IgD-negative memory B cell (primary cell): Measurements from ENCODE around the gene PAGR1. TPM values are rescaled to one million over a fixed set of nuclear protein-coding genes. Genes with fewer than 3 reads are reported as not detected.

Source experiments
- H3K27ac Mint-ChIP-seq, 3 donors: one replicate each; pipeline ENCODE4 v1.8.0; 2020 to 2022; ENCODE audit warnings: mild to moderate bottlenecking in 3 of 3, mixed read lengths in 3 of 3, moderate library complexity in 1 of 3
- H3K27me3 Mint-ChIP-seq: one replicate; pipeline ENCODE4 v1.8.0; 2021; ENCODE audit warnings: mixed read lengths
- H3K36me3 Mint-ChIP-seq: one replicate; pipeline ENCODE4 v1.8.0; 2020; ENCODE audit warnings: mild to moderate bottlenecking, mixed read lengths
- H3K4me1 Mint-ChIP-seq, 3 donors: one replicate each; pipeline ENCODE4 v1.8.0; 2020 to 2022; ENCODE audit warnings: mixed read lengths in 3 of 3, mild to moderate bottlenecking in 1 of 3
- H3K4me3 Mint-ChIP-seq, 4 donors: one replicate each; pipeline ENCODE4 v1.8.0; 2020 to 2022; ENCODE audit warnings: mild to moderate bottlenecking in 4 of 4, mixed read lengths in 4 of 4, moderate library complexity in 3 of 4
- H3K9me3 Mint-ChIP-seq, 3 donors: one replicate each; pipeline ENCODE4 v1.8.0; 2020 to 2021; ENCODE audit warnings: mixed read lengths in 3 of 3, mild to moderate bottlenecking in 1 of 3
- polyA plus RNA-seq: library from polyadenylated mRNA; unstranded; fragments of 300-500 nt; fragmentation: Illumina TruSeq; gene quantifications from one replicate; pipeline ENCODE4 v1.2.3, GENCODE V29; 2021

Gene PAGR1
- polyA plus RNA-seq, 1 donor from 2014 or later = 59.6 TPM

- Mint-ChIP-seq H3K4me3 (peak overlapping the region; percentile 86 to 99 (median 94)), H3K9me3 (no peaks in the 10 kb centered on the region), H3K36me3 (peaks cover 5% of the 10 kb centered on the region), H3K4me1 (peaks cover 25 to 49% (median 39%) of the 10 kb centered on the region in 3 donors), H3K27ac (peak overlapping the region in 1 of 3 donors; percentile 85), H3K27me3 (peaks cover 3% of the 10 kb centered on the region)
Observed at GRCh38 chr16:29814592-29814991, 1.4 kb upstream of the PAGR1 start.

- peaks cover 5% of the 10 kb centered on the region for H3K36me3 Mint-ChIP-seq
- H3K27me3 Mint-ChIP-seq = peaks cover 3% of the 10 kb centered on the region
- peaks cover 31 to 52% (median 41%) of the 10 kb centered on the region in 3 donors for H3K4me1 Mint-ChIP-seq
- no peaks in the 10 kb centered on the region for H3K9me3 Mint-ChIP-seq
- peak overlapping the region; percentile 89 to 99 (median 98) for H3K4me3 Mint-ChIP-seq
- peak overlapping the region; percentile 85 to 99 (median 95) for H3K27ac Mint-ChIP-seq
Observed at GRCh38 chr16:29815032-29815721, 775 bp upstream of the PAGR1 start.

- Mint-ChIP-seq H3K4me1 (peaks cover 35 to 42% (median 40%) of the 10 kb centered on the region in 3 donors), H3K9me3 (no peaks in the 10 kb centered on the region), H3K27ac (peak overlapping the region; percentile 89 to 99 (median 95)), H3K27me3 (peaks cover 2% of the 10 kb centered on the region), H3K4me3 (peak overlapping the region; percentile 89 to 99 (median 98)), H3K36me3 (peaks cover 5% of the 10 kb centered on the region)
Observed at GRCh38 chr16:29816694-29817441, 916 bp downstream of the PAGR1 start.

- Mint-ChIP-seq H3K4me3 (peak overlapping the region; percentile 1 to 93 (median 88)), H3K9me3 (no peaks in the 10 kb centered on the region), H3K27me3 (peaks cover 2% of the 10 kb centered on the region), H3K27ac (peak overlapping the region in 2 of 3 donors; percentile 17 to 70), H3K36me3 (peaks cover 5% of the 10 kb centered on the region), H3K4me1 (peaks cover 37 to 40% (median 40%) of the 10 kb centered on the region in 3 donors)
Observed at GRCh38 chr16:29818082-29818481, 2.1 kb downstream of the PAGR1 start.

- H3K4me3 Mint-ChIP-seq = peak overlapping the region; percentile 92 to 98 (median 94)
- H3K36me3 Mint-ChIP-seq = peaks cover 5% of the 10 kb centered on the region
- peaks cover 2% of the 10 kb centered on the region for H3K27me3 Mint-ChIP-seq
- H3K4me1 Mint-ChIP-seq = peaks cover 37 to 40% (median 40%) of the 10 kb centered on the region in 3 donors
- peak overlapping the region in 1 of 3 donors; percentile 88 for H3K27ac Mint-ChIP-seq
- no peaks in the 10 kb centered on the region for H3K9me3 Mint-ChIP-seq
Observed at GRCh38 chr16:29819506-29819905, 3.6 kb downstream of the PAGR1 start.

GRCh38 chr16:29820271-29820701, 4.3 kb downstream of the PAGR1 start, which contains the start of gene MVP:
MVP (plus strand) TSS chr16:29820462; CDS start chr16:29830550, 10,088 bp downstream.
- no peaks in the 10 kb centered on the region for H3K9me3 Mint-ChIP-seq
- peak within 1 kb of the TSS; percentile 88 to 97 (median 93) for H3K27ac Mint-ChIP-seq

GRCh38 chr16:29820730-29821642, 5.0 kb downstream of the PAGR1 start:
- Mint-ChIP-seq H3K27ac (peak overlapping the region; percentile 88 to 97 (median 93)), H3K9me3 (no peaks in the 10 kb centered on the region), H3K36me3 (peaks cover 5% of the 10 kb centered on the region), H3K4me1 (peaks cover 35 to 38% (median 36%) of the 10 kb centered on the region in 3 donors), H3K4me3 (peak overlapping the region; percentile 92 to 98 (median 94)), H3K27me3 (no peaks in the 10 kb centered on the region)

More at GRCh38 chr16:29820271-29820701, 4.3 kb downstream of the PAGR1 start, which contains the start of gene MVP:
- peaks cover 2% of the 10 kb centered on the region for H3K27me3 Mint-ChIP-seq
- peak within 1 kb of the TSS; percentile 92 to 98 (median 94) for H3K4me3 Mint-ChIP-seq
- H3K4me1 Mint-ChIP-seq = peaks cover 38 to 41% (median 40%) of the 10 kb centered on the region in 3 donors
- peaks cover 5% of the 10 kb centered on the region for H3K36me3 Mint-ChIP-seq

- peak overlapping the region; percentile 88 to 97 (median 93) for H3K27ac Mint-ChIP-seq
- peak overlapping the region; percentile 92 to 98 (median 94) for H3K4me3 Mint-ChIP-seq
- H3K4me1 Mint-ChIP-seq = peaks cover 34 to 38% (median 35%) of the 10 kb centered on the region in 3 donors
- peaks cover 5% of the 10 kb centered on the region for H3K36me3 Mint-ChIP-seq
- no peaks in the 10 kb centered on the region for H3K9me3 Mint-ChIP-seq
- no peaks in the 10 kb centered on the region for H3K27me3 Mint-ChIP-seq
Observed at GRCh38 chr16:29821643-29822115, 5.7 kb downstream of the PAGR1 start.

- Mint-ChIP-seq H3K4me1 (peaks cover 19 to 23% (median 20%) of the 10 kb centered on the region in 3 donors), H3K4me3 (peak overlapping the region in 3 of 4 donors; percentile 7 to 45 (median 23)), H3K27ac (peak overlapping the region in 1 of 3 donors; percentile 8), H3K9me3 (no peaks in the 10 kb centered on the region), H3K27me3 (no peaks in the 10 kb centered on the region), H3K36me3 (no peaks in the 10 kb centered on the region)
Observed at GRCh38 chr16:29824589-29825144, 8.7 kb downstream of the PAGR1 start.

- Mint-ChIP-seq H3K27ac (peak overlapping the region in 1 of 3 donors; percentile 8), H3K4me3 (peak overlapping the region in 3 of 4 donors; percentile 7 to 45 (median 23)), H3K9me3 (no peaks in the 10 kb centered on the region), H3K4me1 (peaks cover 11 to 20% (median 16%) of the 10 kb centered on the region in 3 donors), H3K27me3 (no peaks in the 10 kb centered on the region), H3K36me3 (no peaks in the 10 kb centered on the region)
Observed at GRCh38 chr16:29825145-29826044, 9.4 kb downstream of the PAGR1 start.

- Mint-ChIP-seq H3K27me3 (no peaks in the 10 kb centered on the region), H3K9me3 (no peaks in the 10 kb centered on the region), H3K4me3 (no peak overlapping the region), H3K36me3 (no peaks in the 10 kb centered on the region), H3K27ac (no peak overlapping the region), H3K4me1 (peaks cover 4 to 20% (median 12%) of the 10 kb centered on the region in 3 donors)
Observed at GRCh38 chr16:29826342-29826695, 10.4 kb downstream of the PAGR1 start.

- H3K4me3 Mint-ChIP-seq = no peak overlapping the region
- H3K36me3 Mint-ChIP-seq = peaks cover 1% of the 10 kb centered on the region
- no peaks in the 10 kb centered on the region for H3K9me3 Mint-ChIP-seq
- no peak overlapping the region for H3K27ac Mint-ChIP-seq
- peaks cover 0 to 8% (median 3%) of the 10 kb centered on the region in 3 donors for H3K4me1 Mint-ChIP-seq
- H3K27me3 Mint-ChIP-seq = no peaks in the 10 kb centered on the region
Observed at GRCh38 chr16:29830774-29831173, 14.8 kb downstream of the PAGR1 start.

- H3K36me3 Mint-ChIP-seq = peaks cover 1% of the 10 kb centered on the region
- H3K9me3 Mint-ChIP-seq = no peaks in the 10 kb centered on the region
- H3K4me3 Mint-ChIP-seq = no peak overlapping the region
- H3K27ac Mint-ChIP-seq = no peak overlapping the region
- H3K4me1 Mint-ChIP-seq = peaks cover 0 to 8% (median 3%) of the 10 kb centered on the region in 3 donors
- no peaks in the 10 kb centered on the region for H3K27me3 Mint-ChIP-seq
Observed at GRCh38 chr16:29831490-29831889, 15.5 kb downstream of the PAGR1 start.
